Stomach (tissue), 9 donors: ENCODE results near the gene CFAP221. TPM values are rescaled to one million over a fixed set of nuclear protein-coding genes. Genes with fewer than 3 reads are reported as not detected.

Source experiments
- DNase-seq, 2 donors: peaks; one replicate each; pipeline versions ENCODE4 v3.0.0 to v3.0.0-alpha.2; 2013 to 2019
- H3K27ac ChIP-seq, 5 donors: fragments of 200-600 bp in 4 of 5; sonication (generic) in 4 of 5; one replicate each; pipeline ENCODE4 v1.5.1; 2013 to 2019; ENCODE audit warnings: mild to moderate bottlenecking in 1 of 5, moderate library complexity in 1 of 5
- H3K27me3 ChIP-seq, 3 donors: fragments of 200-600 bp; sonication (generic); one replicate each; pipeline ENCODE4 v1.5.1; 2017 to 2019; ENCODE audit warnings: mixed run types in 1 of 3
- H3K36me3 ChIP-seq, 4 donors: fragments of 200-600 bp; sonication (generic); 1 replicate in 3 of 4; 2 replicates in 1 of 4; pipeline ENCODE4 v1.5.1; 2016 to 2019
- H3K4me1 ChIP-seq, 4 donors: fragments of 200-600 bp; sonication (generic); one replicate each; pipeline ENCODE4 v1.5.1; 2016 to 2019
- H3K4me3 ChIP-seq, 4 donors: fragments of 200-600 bp; sonication (generic) in 3 of 4; one replicate each; pipeline ENCODE4 v1.5.1; 2016 to 2019; ENCODE audit warnings: mild to moderate bottlenecking in 1 of 4
- H3K9me3 ChIP-seq, 4 donors: fragments of 200-600 bp; sonication (generic); one replicate each; pipeline ENCODE4 v1.5.1; 2016 to 2019
- CTCF ChIP-seq, 7 experiments: fragments of 450-650 bp in 4 of 7; fragments of 200-600 bp in 3 of 7; sonication (generic) in 3 of 7; IDR thresholded peaks; one replicate each; pipeline ENCODE4 v1.5.1; 2016 to 2019; ENCODE audit warnings: antibody characterized with exemption in 7 of 7, control low read depth in 2 of 7, mild to moderate bottlenecking in 1 of 7
- EP300 ChIP-seq: sonication (generic); formaldehyde crosslinking; IDR thresholded peaks from one replicate; pipeline ENCODE4 v1.6.1; 2017; ENCODE audit warnings: antibody characterized with exemption
- POLR2A ChIP-seq, 4 donors: fragments of 450-650 bp; IDR thresholded peaks; one replicate each; pipeline ENCODE4 v1.6.1; 2016; ENCODE audit warnings: antibody characterized with exemption in 4 of 4, control low read depth in 2 of 4, mild to moderate bottlenecking in 1 of 4, moderate library complexity in 1 of 4
- POLR2AphosphoS5 ChIP-seq, 3 donors: sonication (generic); formaldehyde crosslinking; IDR thresholded peaks; one replicate each; pipeline ENCODE4 v1.6.1; 2016; ENCODE audit warnings: antibody characterized with exemption in 3 of 3
- WGBS, 5 donors: extraction: QIAGEN DNeasy Blood & Tissue Kit in 3 of 5; methylation state at CpG; one replicate each; pipeline versions ENCODE4 v1.1.5 to v1.1.7; 2013 to 2018; 5-methylcytosine and 5-hydroxymethylcytosine counted together
- intact Hi-C: fragments of 100-400 bp; cut with DNase I; formaldehyde crosslinking; loops from one replicate; pipeline ENCODE4 v1.15.1; 2023; ENCODE audit warnings: low total_unique reads
- polyA plus RNA-seq, 3 donors: library from polyadenylated mRNA; stranded (reverse); fragments of 200-250 nt; gene quantifications; one replicate each; pipeline ENCODE4 v1.2.3, GENCODE V29; 2013
- total RNA-seq, 5 donors: library from RNA; depleted of rRNA; stranded (reverse); fragments of >200 nt; gene quantifications; one replicate each; pipeline versions ENCODE4 v1.1.0 to v1.2.3, GENCODE V29; 2014 to 2016
- donor health status: healthy with polysubstance abuse.
- donor health status: Bipolar disorder and iron deficiency.
- donor health status: healthy.

Gene CFAP221
- total and polyA plus RNA-seq, 8 donors = 0.31 to 15.1 (median 1.1) TPM; not detected in 2

GRCh38 chr2:119511989-119512388 lies 32.3 kb upstream of the CFAP221 start:
- no peaks in the 10 kb centered on the region for H3K9me3 ChIP-seq
- TF ChIP-seq CTCF (IDR thresholded peaks at IDR 0.05) (no peak), EP300 (no peak), POLR2AphosphoS5 (IDR thresholded peaks at IDR 0.05) (no peak), POLR2A (IDR thresholded peaks at IDR 0.05) (no peak)
- WGBS, 5 donors = 80 to 96% (median 89%) methylated on average over 3 of the region's 3 CpGs
- intact Hi-C loops = no loop called here
- no peak for DNase-seq
- H3K4me3 ChIP-seq = no peak overlapping the region
- no peak overlapping the region for H3K27ac ChIP-seq
- no peaks in the 10 kb centered on the region for H3K27me3 ChIP-seq
- H3K4me1 ChIP-seq = no peaks in the 10 kb centered on the region
- H3K36me3 ChIP-seq = no peaks in the 10 kb centered on the region

GRCh38 chr2:119512946-119513345 lies 31.3 kb upstream of the CFAP221 start:
- intact Hi-C loops = no loop called here
- DNase-seq = no peak
- H3K27ac ChIP-seq = no peak overlapping the region
- TF ChIP-seq CTCF (IDR thresholded peaks at IDR 0.05) = no peak
- no peak for TF ChIP-seq POLR2A (IDR thresholded peaks at IDR 0.05)
- no peak for TF ChIP-seq POLR2AphosphoS5 (IDR thresholded peaks at IDR 0.05)
- no peak for TF ChIP-seq EP300
- no peaks in the 10 kb centered on the region for H3K4me1 ChIP-seq
- H3K27me3 ChIP-seq = no peaks in the 10 kb centered on the region
- 92 to 94% (median 94%) methylated on average over 1 of the region's 1 CpG for WGBS, 5 donors
- H3K4me3 ChIP-seq = no peak overlapping the region
- no peaks in the 10 kb centered on the region for H3K9me3 ChIP-seq
- H3K36me3 ChIP-seq = no peaks in the 10 kb centered on the region

- no peaks in the 10 kb centered on the region for H3K9me3 ChIP-seq
- intact Hi-C loops = no loop called here
- 44 to 72% (median 45%) methylated on average over 1 of the region's 1 CpG for WGBS, 5 donors
These were observed 30.4 kb upstream of the CFAP221 start for GRCh38 chr2:119513832-119514231.

GRCh38 chr2:119516121-119516520 lies 28.1 kb upstream of the CFAP221 start:
- Histone ChIP-seq H3K36me3 (no peaks in the 10 kb centered on the region), H3K9me3 (no peaks in the 10 kb centered on the region), H3K4me1 (peaks cover 0 to 6% (median 2%) of the 10 kb centered on the region in 4 donors), H3K4me3 (no peak overlapping the region), H3K27me3 (no peaks in the 10 kb centered on the region), H3K27ac (no peak overlapping the region)
- TF ChIP-seq POLR2A (IDR thresholded peaks at IDR 0.05) (no peak), POLR2AphosphoS5 (IDR thresholded peaks at IDR 0.05) (no peak), EP300 (no peak), CTCF (IDR thresholded peaks at IDR 0.05) (no peak)
- DNase-seq = no peak
- 85 to 90% (median 89%) methylated on average over 2 of the region's 2 CpGs for WGBS, 5 donors
- intact Hi-C loops = no loop called here

More at GRCh38 chr2:119513832-119514231, 30.4 kb upstream of the CFAP221 start:
- no peaks in the 10 kb centered on the region for H3K27me3 ChIP-seq
- no peaks in the 10 kb centered on the region for H3K36me3 ChIP-seq
- TF ChIP-seq POLR2AphosphoS5 (IDR thresholded peaks at IDR 0.05) = no peak
- TF ChIP-seq EP300 = no peak
- TF ChIP-seq CTCF (IDR thresholded peaks at IDR 0.05) = no peak
- TF ChIP-seq POLR2A (IDR thresholded peaks at IDR 0.05) = no peak
- H3K4me3 ChIP-seq = no peak overlapping the region
- H3K4me1 ChIP-seq = no peaks in the 10 kb centered on the region
- H3K27ac ChIP-seq = no peak overlapping the region
- DNase-seq = no peak
